Astrocyte (in vitro differentiated cells and primary cell): Measurements from ENCODE around the gene URM1. TPM values are rescaled to one million over a fixed set of nuclear protein-coding genes. Genes with fewer than 3 reads are reported as not detected.
A peak's percentile ranks its signal among the peaks of the same experiment; 100 is the strongest.

Experiments
- DNase-seq: peaks from one replicate; pipeline ENCODE4 v3.0.0-alpha.2; 2010; ENCODE audit warnings: low read depth
- FAIRE-seq: peaks from 2 replicates; lab custom pipeline; 2011; peaks lifted over from hg19 to GRCh38; lab: Jason Lieb, UNC
- H2AFZ ChIP-seq: 2 replicates; pipeline ENCODE4 v1.6.0; 2012; ENCODE audit warnings: low read depth, low read length, inconsistent platforms
- H3K27ac ChIP-seq: 2 replicates; pipeline ENCODE4 v1.5.1; 2011; ENCODE audit warnings: low read depth, low read length, inconsistent platforms
- H3K27me3 ChIP-seq: 2 replicates; pipeline ENCODE4 v1.6.0; 2011; ENCODE audit warnings: low read length, inconsistent platforms; ENCODE audit not compliant: insufficient read depth
- H3K36me3 ChIP-seq: 2 replicates; pipeline ENCODE4 v1.5.1; 2011; ENCODE audit warnings: low read length, inconsistent platforms; ENCODE audit not compliant: insufficient read depth
- H3K4me1 ChIP-seq: 2 replicates; pipeline ENCODE4 v1.5.1; 2011; ENCODE audit warnings: low read length, inconsistent platforms; ENCODE audit not compliant: insufficient read depth
- H3K4me2 ChIP-seq: 2 replicates; pipeline ENCODE4 v1.6.0; 2012; ENCODE audit warnings: low read length, inconsistent platforms
- H3K4me3 ChIP-seq: 2 replicates; pipeline ENCODE4 v1.5.1; 2011; ENCODE audit warnings: low read depth, mild to moderate bottlenecking, low read length, inconsistent platforms; ENCODE audit not compliant: insufficient read depth
- H3K79me2 ChIP-seq: 2 replicates; pipeline ENCODE4 v1.6.0; 2012; ENCODE audit warnings: mild to moderate bottlenecking, low read length, inconsistent platforms; ENCODE audit not compliant: insufficient read depth
- H3K9ac ChIP-seq: 2 replicates; pipeline ENCODE4 v1.6.0; 2012; ENCODE audit warnings: mild to moderate bottlenecking, low read length, inconsistent platforms
- H3K9me3 ChIP-seq: 2 replicates; pipeline ENCODE4 v1.5.1; 2012; ENCODE audit warnings: low read depth, mild to moderate bottlenecking, low read length, inconsistent platforms; ENCODE audit not compliant: insufficient read depth
- H4K20me1 ChIP-seq: 2 replicates; pipeline ENCODE4 v1.6.0; 2012; ENCODE audit warnings: low read length, inconsistent platforms; ENCODE audit not compliant: insufficient read depth
- H3K27ac Mint-ChIP-seq: one replicate; pipeline ENCODE4 v1.8.0; 2021; ENCODE audit warnings: mild to moderate bottlenecking, mixed read lengths; ENCODE audit not compliant: unreplicated experiment
- H3K27me3 Mint-ChIP-seq: one replicate; pipeline ENCODE4 v1.8.0; 2021; ENCODE audit warnings: low read depth, mixed read lengths; ENCODE audit not compliant: unreplicated experiment
- H3K36me3 Mint-ChIP-seq: one replicate; pipeline ENCODE4 v1.8.0; 2021; ENCODE audit warnings: low read depth, mixed read lengths; ENCODE audit not compliant: unreplicated experiment
- H3K4me1 Mint-ChIP-seq: one replicate; pipeline ENCODE4 v1.8.0; 2021; ENCODE audit warnings: low read depth, mixed read lengths; ENCODE audit not compliant: unreplicated experiment
- H3K4me3 Mint-ChIP-seq: one replicate; pipeline ENCODE4 v1.8.0; 2021; ENCODE audit warnings: mild to moderate bottlenecking, moderate library complexity, mixed read lengths; ENCODE audit not compliant: unreplicated experiment
- H3K9me3 Mint-ChIP-seq: one replicate; pipeline ENCODE4 v1.8.0; 2021; ENCODE audit warnings: mild to moderate bottlenecking, mixed read lengths; ENCODE audit not compliant: unreplicated experiment
- CTCF ChIP-seq: IDR thresholded peaks from 2 replicates; pipeline ENCODE4 v1.5.1; 2011; ENCODE audit warnings: low read depth, mild to moderate bottlenecking, inconsistent platforms, low read length, moderate library complexity; ENCODE audit not compliant: insufficient read depth
- EZH2 ChIP-seq: IDR thresholded peaks from 2 replicates; pipeline ENCODE4 v1.6.1; 2012; ENCODE audit warnings: mild to moderate bottlenecking, low read length, inconsistent platforms; ENCODE audit not compliant: insufficient read depth
- total RNA-seq: library from RNA; stranded (reverse); gene quantifications from 2 replicates; pipeline ENCODE4 v1.2.1, GENCODE V29; 2021

Gene URM1
- total RNA-seq, 1 donor from 2014 or later, result 50.7 TPM

- H3K9me3 Mint-ChIP-seq, result no peaks in the 10 kb centered on the region
- H3K79me2 ChIP-seq, result no peaks in the 10 kb centered on the region
- H3K27ac ChIP-seq, result peak overlapping the region; percentile 74
- peak; percentile 70 for DNase-seq
- no peaks in the 10 kb centered on the region for H3K36me3 ChIP-seq
- no peaks in the 10 kb centered on the region for H3K9me3 ChIP-seq
- FAIRE-seq, result no peak
- no peaks in the 10 kb centered on the region for H4K20me1 ChIP-seq
- H3K4me1 ChIP-seq, result peaks cover 16% of the 10 kb centered on the region
- H3K27ac Mint-ChIP-seq, result no peak overlapping the region
- H3K36me3 Mint-ChIP-seq, result peaks cover 15% of the 10 kb centered on the region
- no peaks in the 10 kb centered on the region for H3K27me3 Mint-ChIP-seq
- no peak overlapping the region for H3K4me3 Mint-ChIP-seq
- TF ChIP-seq EZH2 (no peak), CTCF (no peak)
- peak overlapping the region; percentile 64 for H2AFZ ChIP-seq
- H3K4me2 ChIP-seq, result peak overlapping the region; percentile 69
- no peaks in the 10 kb centered on the region for H3K4me1 Mint-ChIP-seq
- no peak overlapping the region for H3K4me3 ChIP-seq
- peak overlapping the region; percentile 41 for H3K9ac ChIP-seq
- no peaks in the 10 kb centered on the region for H3K27me3 ChIP-seq
Observed at GRCh38 chr9:128428644-128429512, 57.7 kb downstream of the URM1 start.

DNA sequence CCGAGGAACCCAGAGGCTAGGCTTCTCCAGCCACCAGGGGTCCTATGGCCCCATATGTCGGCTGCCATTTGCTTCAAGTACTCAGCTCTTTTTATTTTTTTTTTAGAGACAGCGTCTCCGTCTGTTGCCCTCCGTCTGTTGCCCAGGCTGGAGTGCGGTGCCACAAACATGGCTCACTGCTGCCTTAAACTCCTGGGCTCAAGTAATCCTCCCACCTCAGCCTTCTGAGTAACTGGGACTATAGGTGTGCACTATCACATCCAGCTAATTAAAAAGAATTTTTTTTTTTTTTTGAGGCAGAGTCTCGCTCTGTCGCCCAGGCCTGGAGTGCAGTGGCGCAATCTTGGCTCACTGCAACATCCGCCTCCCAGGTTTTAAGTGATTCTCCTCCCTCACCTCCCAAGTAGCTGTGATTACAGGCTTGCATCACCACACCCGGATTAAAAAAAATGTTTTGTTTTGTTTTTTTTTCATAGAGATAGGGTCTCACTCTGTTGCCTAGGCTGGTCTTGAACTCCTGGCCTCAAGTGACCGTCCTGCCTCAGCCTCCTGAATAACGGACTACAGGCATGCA, 58.4 kb downstream of the URM1 start:
- no peak overlapping the region for H3K4me3 ChIP-seq
- no peak overlapping the region for H3K27ac Mint-ChIP-seq
- H3K36me3 ChIP-seq, result no peaks in the 10 kb centered on the region
- H3K36me3 Mint-ChIP-seq, result peaks cover 12% of the 10 kb centered on the region
- H3K4me1 ChIP-seq, result peaks cover 16% of the 10 kb centered on the region
- no peaks in the 10 kb centered on the region for H3K79me2 ChIP-seq
- H3K9me3 Mint-ChIP-seq, result no peaks in the 10 kb centered on the region
- no peak overlapping the region for H2AFZ ChIP-seq
- no peak for TF ChIP-seq EZH2
- TF ChIP-seq CTCF, result no peak
- H3K27ac ChIP-seq, result peak overlapping the region; percentile 74
- no peak for FAIRE-seq
- no peaks in the 10 kb centered on the region for H3K9me3 ChIP-seq
- no peaks in the 10 kb centered on the region for H3K27me3 Mint-ChIP-seq
- DNase-seq, result no peak
- H4K20me1 ChIP-seq, result no peaks in the 10 kb centered on the region
- peak overlapping the region; percentile 69 for H3K4me2 ChIP-seq
- H3K4me3 Mint-ChIP-seq, result no peak overlapping the region
- H3K4me1 Mint-ChIP-seq, result no peaks in the 10 kb centered on the region
- no peaks in the 10 kb centered on the region for H3K27me3 ChIP-seq
- H3K9ac ChIP-seq, result peak overlapping the region; percentile 41

DNA sequence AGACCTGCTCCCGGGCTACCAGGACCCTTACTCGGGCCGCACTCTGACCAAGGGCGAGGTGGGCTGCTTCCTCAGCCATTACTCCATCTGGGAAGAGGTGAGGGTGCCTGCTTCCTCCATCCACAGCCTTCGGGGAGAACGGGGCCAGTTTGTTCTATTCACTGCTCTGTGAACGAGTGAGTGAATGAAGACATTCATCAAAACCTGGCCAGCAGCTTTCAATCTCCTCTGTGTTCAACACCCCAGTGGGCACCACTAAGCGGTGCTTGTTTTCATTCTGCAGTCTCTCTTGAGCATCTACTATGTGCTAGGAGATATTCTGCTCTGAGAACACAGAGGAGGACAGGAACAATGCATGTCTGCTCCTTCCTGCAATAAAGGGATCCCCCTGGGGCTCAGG, 60.0 kb downstream of the URM1 start:
- H3K4me1 Mint-ChIP-seq, result no peaks in the 10 kb centered on the region
- H3K9ac ChIP-seq, result no peak overlapping the region
- FAIRE-seq, result no peak
- DNase-seq, result no peak
- no peaks in the 10 kb centered on the region for H3K9me3 ChIP-seq
- no peaks in the 10 kb centered on the region for H3K36me3 ChIP-seq
- no peak overlapping the region for H3K4me3 ChIP-seq
- H3K9me3 Mint-ChIP-seq, result no peaks in the 10 kb centered on the region
- H2AFZ ChIP-seq, result no peak overlapping the region
- no peak for TF ChIP-seq CTCF
- TF ChIP-seq EZH2, result no peak
- H3K27ac ChIP-seq, result no peak overlapping the region
- H3K79me2 ChIP-seq, result no peaks in the 10 kb centered on the region
- H3K4me2 ChIP-seq, result no peak overlapping the region
- H4K20me1 ChIP-seq, result no peaks in the 10 kb centered on the region
- no peaks in the 10 kb centered on the region for H3K27me3 Mint-ChIP-seq
- no peak overlapping the region for H3K27ac Mint-ChIP-seq
- peaks cover 13% of the 10 kb centered on the region for H3K36me3 Mint-ChIP-seq
- no peaks in the 10 kb centered on the region for H3K27me3 ChIP-seq
- no peak overlapping the region for H3K4me3 Mint-ChIP-seq
- H3K4me1 ChIP-seq, result peaks cover 16% of the 10 kb centered on the region
